Measurements from ENCODE around the gene KLHL3.

Gene KLHL3

DNA sequence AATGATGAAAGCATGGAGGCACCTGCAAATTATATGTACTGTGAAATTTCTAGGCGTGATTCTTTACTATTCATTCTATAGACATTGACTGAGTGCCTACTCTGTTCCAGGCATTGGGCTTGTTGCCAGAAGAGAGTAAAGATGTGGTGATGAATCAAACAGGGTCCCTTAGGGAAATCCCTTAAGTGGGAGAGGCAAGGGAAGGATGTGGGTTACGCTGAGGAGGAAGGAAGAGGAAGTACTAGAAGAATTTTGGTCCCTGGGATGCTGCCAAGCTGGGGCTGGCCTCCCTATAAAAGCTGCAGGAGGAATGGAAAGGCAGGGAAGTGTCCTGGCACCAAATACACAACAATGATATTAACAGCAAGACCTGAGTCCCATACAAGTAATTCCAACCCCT lies 160.0 kb downstream of the KLHL3 start (continued):
- TF ChIP-seq ZNF341 (tag by site-specific recombination; IDR thresholded peaks at IDR 0.05; ENCODE audit: low read depth) (no peak), ZNF626 (tag by site-specific recombination; IDR thresholded peaks at IDR 0.05) (no peak), ZIC2 (tag by site-specific recombination; IDR thresholded peaks at IDR 0.05) (no peak), ZNF785 (tag by site-specific recombination; IDR thresholded peaks at IDR 0.05) (no peak), RBAK (tag by site-specific recombination; IDR thresholded peaks at IDR 0.05) (no peak), ZNF174 (tag by site-specific recombination; IDR thresholded peaks at IDR 0.05) (no peak), SP7 (tag by site-specific recombination; IDR thresholded peaks at IDR 0.05) (peak; percentile 49; the same call in 1 of the 2 replicates), ZNF692 (tag by site-specific recombination; IDR thresholded peaks at IDR 0.05) (peak; percentile 44; the same call in 1 of the 2 replicates), ZNF19 (tag by site-specific recombination; IDR thresholded peaks at IDR 0.05; ENCODE audit: low read depth) (no peak), ZNF747 (tag by site-specific recombination; IDR thresholded peaks at IDR 0.05) (no peak)
- TF ChIP-seq, protein P1, sequence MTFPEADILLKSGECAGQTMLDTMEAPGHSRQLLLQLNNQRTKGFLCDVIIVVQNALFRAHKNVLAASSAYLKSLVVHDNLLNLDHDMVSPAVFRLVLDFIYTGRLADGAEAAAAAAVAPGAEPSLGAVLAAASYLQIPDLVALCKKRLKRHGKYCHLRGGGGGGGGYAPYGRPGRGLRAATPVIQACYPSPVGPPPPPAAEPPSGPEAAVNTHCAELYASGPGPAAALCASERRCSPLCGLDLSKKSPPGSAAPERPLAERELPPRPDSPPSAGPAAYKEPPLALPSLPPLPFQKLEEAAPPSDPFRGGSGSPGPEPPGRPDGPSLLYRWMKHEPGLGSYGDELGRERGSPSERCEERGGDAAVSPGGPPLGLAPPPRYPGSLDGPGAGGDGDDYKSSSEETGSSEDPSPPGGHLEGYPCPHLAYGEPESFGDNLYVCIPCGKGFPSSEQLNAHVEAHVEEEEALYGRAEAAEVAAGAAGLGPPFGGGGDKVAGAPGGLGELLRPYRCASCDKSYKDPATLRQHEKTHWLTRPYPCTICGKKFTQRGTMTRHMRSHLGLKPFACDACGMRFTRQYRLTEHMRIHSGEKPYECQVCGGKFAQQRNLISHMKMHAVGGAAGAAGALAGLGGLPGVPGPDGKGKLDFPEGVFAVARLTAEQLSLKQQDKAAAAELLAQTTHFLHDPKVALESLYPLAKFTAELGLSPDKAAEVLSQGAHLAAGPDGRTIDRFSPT (tag by site-specific recombination; IDR thresholded peaks at IDR 0.05): no peak
- TF ChIP-seq, protein P2, sequence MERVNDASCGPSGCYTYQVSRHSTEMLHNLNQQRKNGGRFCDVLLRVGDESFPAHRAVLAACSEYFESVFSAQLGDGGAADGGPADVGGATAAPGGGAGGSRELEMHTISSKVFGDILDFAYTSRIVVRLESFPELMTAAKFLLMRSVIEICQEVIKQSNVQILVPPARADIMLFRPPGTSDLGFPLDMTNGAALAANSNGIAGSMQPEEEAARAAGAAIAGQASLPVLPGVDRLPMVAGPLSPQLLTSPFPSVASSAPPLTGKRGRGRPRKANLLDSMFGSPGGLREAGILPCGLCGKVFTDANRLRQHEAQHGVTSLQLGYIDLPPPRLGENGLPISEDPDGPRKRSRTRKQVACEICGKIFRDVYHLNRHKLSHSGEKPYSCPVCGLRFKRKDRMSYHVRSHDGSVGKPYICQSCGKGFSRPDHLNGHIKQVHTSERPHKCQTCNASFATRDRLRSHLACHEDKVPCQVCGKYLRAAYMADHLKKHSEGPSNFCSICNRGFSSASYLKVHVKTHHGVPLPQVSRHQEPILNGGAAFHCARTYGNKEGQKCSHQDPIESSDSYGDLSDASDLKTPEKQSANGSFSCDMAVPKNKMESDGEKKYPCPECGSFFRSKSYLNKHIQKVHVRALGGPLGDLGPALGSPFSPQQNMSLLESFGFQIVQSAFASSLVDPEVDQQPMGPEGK (tag by site-specific recombination; IDR thresholded peaks at IDR 0.05): no peak
- TF ChIP-seq, protein P3, sequence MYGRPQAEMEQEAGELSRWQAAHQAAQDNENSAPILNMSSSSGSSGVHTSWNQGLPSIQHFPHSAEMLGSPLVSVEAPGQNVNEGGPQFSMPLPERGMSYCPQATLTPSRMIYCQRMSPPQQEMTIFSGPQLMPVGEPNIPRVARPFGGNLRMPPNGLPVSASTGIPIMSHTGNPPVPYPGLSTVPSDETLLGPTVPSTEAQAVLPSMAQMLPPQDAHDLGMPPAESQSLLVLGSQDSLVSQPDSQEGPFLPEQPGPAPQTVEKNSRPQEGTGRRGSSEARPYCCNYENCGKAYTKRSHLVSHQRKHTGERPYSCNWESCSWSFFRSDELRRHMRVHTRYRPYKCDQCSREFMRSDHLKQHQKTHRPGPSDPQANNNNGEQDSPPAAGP (tag by site-specific recombination; IDR thresholded peaks at IDR 0.05): peak; percentile 33; the same call in 1 of the 2 replicates

GRCh38 chr5:137575211-137575610 lies 160.7 kb downstream of the KLHL3 start:
- TF ChIP-seq, protein P2 (tag by site-specific recombination; IDR thresholded peaks at IDR 0.05): no peak
- TF ChIP-seq ZNF560 (tag by site-specific recombination; IDR thresholded peaks at IDR 0.05; ENCODE audit: borderline replicate concordance) (no peak), ZNF404 (tag by site-specific recombination; IDR thresholded peaks at IDR 0.05) (no peak), ZNF629 (tag by site-specific recombination; IDR thresholded peaks at IDR 0.05) (no peak), SP7 (tag by site-specific recombination; IDR thresholded peaks at IDR 0.05) (no peak)
- TF ChIP-seq, protein P4, sequence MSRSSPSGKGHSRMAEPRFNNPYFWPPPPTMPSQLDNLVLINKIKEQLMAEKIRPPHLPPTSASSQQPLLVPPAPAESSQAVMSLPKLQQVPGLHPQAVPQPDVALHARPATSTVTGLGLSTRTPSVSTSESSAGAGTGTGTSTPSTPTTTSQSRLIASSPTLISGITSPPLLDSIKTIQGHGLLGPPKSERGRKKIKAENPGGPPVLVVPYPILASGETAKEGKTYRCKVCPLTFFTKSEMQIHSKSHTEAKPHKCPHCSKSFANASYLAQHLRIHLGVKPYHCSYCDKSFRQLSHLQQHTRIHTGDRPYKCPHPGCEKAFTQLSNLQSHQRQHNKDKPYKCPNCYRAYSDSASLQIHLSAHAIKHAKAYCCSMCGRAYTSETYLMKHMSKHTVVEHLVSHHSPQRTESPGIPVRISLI (tag by site-specific recombination; IDR thresholded peaks at IDR 0.05): no peak
- TF ChIP-seq, protein P5, sequence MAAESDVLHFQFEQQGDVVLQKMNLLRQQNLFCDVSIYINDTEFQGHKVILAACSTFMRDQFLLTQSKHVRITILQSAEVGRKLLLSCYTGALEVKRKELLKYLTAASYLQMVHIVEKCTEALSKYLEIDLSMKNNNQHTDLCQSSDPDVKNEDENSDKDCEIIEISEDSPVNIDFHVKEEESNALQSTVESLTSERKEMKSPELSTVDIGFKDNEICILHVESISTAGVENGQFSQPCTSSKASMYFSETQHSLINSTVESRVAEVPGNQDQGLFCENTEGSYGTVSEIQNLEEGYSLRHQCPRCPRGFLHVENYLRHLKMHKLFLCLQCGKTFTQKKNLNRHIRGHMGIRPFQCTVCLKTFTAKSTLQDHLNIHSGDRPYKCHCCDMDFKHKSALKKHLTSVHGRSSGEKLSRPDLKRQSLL (tag by site-specific recombination; IDR thresholded peaks at IDR 0.05): no peak
- Histone ChIP-seq H3K36me3 (ENCODE audit: control insufficient read depth in 2 of 2, insufficient read depth in 1 of 2, low read length in 2 of 2) (no peaks in the 10 kb centered on the region), H3K4me3 (ENCODE audit: low read depth, low read length) (no peak overlapping the region), H3K4me1 (ENCODE audit: control insufficient read depth, insufficient read depth, low read length) (no peaks in the 10 kb centered on the region), H3K27ac (ENCODE audit: extremely low read depth, low read depth, low read length) (no peak overlapping the region), H3K9me3 (ENCODE audit: control insufficient read depth, insufficient read depth, low read depth, low read length) (no peaks in the 10 kb centered on the region)
- ChIA-PET CTCF (interaction anchor here (1.2 kb wide), 1 partner anchor 85 kb away, joined by 5 read pairs; no protein-coding TSS in a partner anchor), POLR2A (no interaction called here)
